Activated CD4-positive, alpha-beta T cell treated with anti-CD3 and anti-CD28 coated beads for 48 hours (primary cell): ENCODE measurements around the gene PPP2R5E.
A peak's percentile ranks its signal among the peaks of the same experiment; 100 is the strongest.
"Not testable (repeated sequence)": the region's sequence is repeated elsewhere in the genome, so short reads cannot be mapped to it uniquely, and the experiment has no call there.

Experiments used
- DNase-seq: peaks from one replicate; pipeline ENCODE4 v3.0.0-alpha.2; 2020

PPP2R5E gene

GRCh38 chr14:63426838-63427352 is 116.3 kb downstream of the PPP2R5E start:
- no peak for DNase-seq

GRCh38 chr14:63423889-63424288 is 119.3 kb downstream of the PPP2R5E start:
- DNase-seq = no peak

GRCh38 chr14:63423381-63423780 is 119.8 kb downstream of the PPP2R5E start:
- no peak for DNase-seq

- no peak for DNase-seq
Measured at GRCh38 chr14:63421919-63422318, 121.3 kb downstream of the PPP2R5E start.

GRCh38 chr14:63421226-63421625 is 122.0 kb downstream of the PPP2R5E start:
- DNase-seq = no peak

- DNase-seq = no peak
Measured at GRCh38 chr14:63418020-63418419, 125.2 kb downstream of the PPP2R5E start.

GRCh38 chr14:63413009-63413408 is 130.2 kb downstream of the PPP2R5E start:
- DNase-seq = no peak

GRCh38 chr14:63406333-63406732 is 136.8 kb downstream of the PPP2R5E start:
- DNase-seq = no peak

GRCh38 chr14:63405715-63406114 is 137.5 kb downstream of the PPP2R5E start:
- no peak for DNase-seq

GRCh38 chr14:63404906-63405305 is 138.3 kb downstream of the PPP2R5E start:
- no peak for DNase-seq

GRCh38 chr14:63401646-63402045 is 141.5 kb downstream of the PPP2R5E start:
- DNase-seq = no peak

GRCh38 chr14:63398952-63399351 is 144.2 kb downstream of the PPP2R5E start:
- DNase-seq = no peak

- no peak for DNase-seq
Measured at GRCh38 chr14:63394841-63395240, 148.3 kb downstream of the PPP2R5E start.

GRCh38 chr14:63394432-63394831 is 148.7 kb downstream of the PPP2R5E start:
- DNase-seq = no peak

GRCh38 chr14:63393012-63393411 is 150.2 kb downstream of the PPP2R5E start:
- no peak for DNase-seq

- DNase-seq = no peak
Measured at GRCh38 chr14:63392236-63392635, 150.9 kb downstream of the PPP2R5E start.

- peak; percentile 72 for DNase-seq
Measured at GRCh38 chr14:63388766-63389431, 154.3 kb downstream of the PPP2R5E start.

- DNase-seq = no peak
Measured at GRCh38 chr14:63387711-63388110, 155.5 kb downstream of the PPP2R5E start.

- DNase-seq = no peak
Measured at GRCh38 chr14:63383776-63384367, 159.3 kb downstream of the PPP2R5E start.

- no peak for DNase-seq
Measured at GRCh38 chr14:63378444-63378843, 164.7 kb downstream of the PPP2R5E start.

- DNase-seq = no peak
Measured at GRCh38 chr14:63375769-63376168, 167.4 kb downstream of the PPP2R5E start.

GRCh38 chr14:63371613-63372012 is 171.6 kb downstream of the PPP2R5E start:
- not testable (repeated sequence) for DNase-seq

- DNase-seq = no peak
Measured at GRCh38 chr14:63371033-63371432, 172.1 kb downstream of the PPP2R5E start.

- no peak for DNase-seq
Measured at GRCh38 chr14:63367742-63368364, 175.3 kb downstream of the PPP2R5E start.
